ENCODE data around the gene SNRPA1.

- TF ChIP-seq CTCF (conservative IDR thresholded peaks at IDR 0.05 in 1 of 2, IDR thresholded peaks at IDR 0.05 in 1 of 2; ENCODE audit: extremely low read depth in 1 of 2, insufficient read depth in 1 of 2, low read depth in 1 of 2, low read length in 2 of 2) (no peak), EZH2 (IDR thresholded peaks at IDR 0.05; ENCODE audit: borderline replicate concordance, low read length) (no peak)
These were observed 42.2 kb downstream of the SNRPA1 start for GRCh38 chr15:101252836-101253235.

Measured in mammary epithelial cell (primary cell).